ENCODE data around the gene ZNF423. TPM values are rescaled to one million over a fixed set of nuclear protein-coding genes. Genes with fewer than 3 reads are reported as not detected.

The ZNF423 gene
- total RNA-seq, 1 donor from 2014 or later: 10.6 TPM

- DNase-seq (ENCODE audit: low read depth) (no peak), FAIRE-seq (no peak)
- no peak overlapping the region for H3K27ac ChIP-seq (ENCODE audit: low read depth, low read length)
- no peak overlapping the region for H3K27ac Mint-ChIP-seq (ENCODE audit: unreplicated experiment)
- H3K4me1 ChIP-seq (ENCODE audit: insufficient read depth, low read length): no peaks in the 10 kb centered on the region
- no peak overlapping the region for H3K4me3 ChIP-seq (ENCODE audit: insufficient read depth, low read depth, low read length)
- no peak overlapping the region for H3K9ac ChIP-seq (ENCODE audit: low read length)
- no peaks in the 10 kb centered on the region for H3K79me2 ChIP-seq (ENCODE audit: insufficient read depth, low read length)
- H3K36me3 ChIP-seq (ENCODE audit: insufficient read depth, low read length): no peaks in the 10 kb centered on the region
- H3K36me3 Mint-ChIP-seq (ENCODE audit: low read depth, unreplicated experiment): no peaks in the 10 kb centered on the region
- H4K20me1 ChIP-seq (ENCODE audit: insufficient read depth, low read length): no peaks in the 10 kb centered on the region
- no peaks in the 10 kb centered on the region for H3K4me1 Mint-ChIP-seq (ENCODE audit: low read depth, unreplicated experiment)
- H2AFZ ChIP-seq (ENCODE audit: low read depth, low read length): no peak overlapping the region
- H3K9me3 ChIP-seq (ENCODE audit: insufficient read depth, low read depth, low read length): no peaks in the 10 kb centered on the region
- no peak overlapping the region for H3K4me3 Mint-ChIP-seq (ENCODE audit: unreplicated experiment)
- H3K27me3 ChIP-seq (ENCODE audit: insufficient read depth, low read length): peaks cover 27% of the 10 kb centered on the region
- H3K27me3 Mint-ChIP-seq (ENCODE audit: low read depth, unreplicated experiment): peaks cover 64% of the 10 kb centered on the region
- peaks cover 6% of the 10 kb centered on the region for H3K9me3 Mint-ChIP-seq (ENCODE audit: unreplicated experiment)
- H3K4me2 ChIP-seq (ENCODE audit: low read length): no peak overlapping the region
- TF ChIP-seq CTCF (IDR thresholded peaks at IDR 0.05; ENCODE audit: insufficient read depth, low read depth, low read length) (no peak), EZH2 (IDR thresholded peaks at IDR 0.05; ENCODE audit: insufficient read depth, low read length) (no peak)
Observed at GRCh38 chr16:49462362-49462988, 393.4 kb downstream of the ZNF423 start.

- H3K36me3 ChIP-seq (ENCODE audit: insufficient read depth, low read length): no peaks in the 10 kb centered on the region
- H2AFZ ChIP-seq (ENCODE audit: low read depth, low read length): no peak overlapping the region
- Mint-ChIP-seq H3K4me3 (ENCODE audit: unreplicated experiment) (no peak overlapping the region), H3K36me3 (ENCODE audit: low read depth, unreplicated experiment) (no peaks in the 10 kb centered on the region), H3K27me3 (ENCODE audit: low read depth, unreplicated experiment) (peaks cover 61% of the 10 kb centered on the region), H3K9me3 (ENCODE audit: unreplicated experiment) (peaks cover 3% of the 10 kb centered on the region), H3K27ac (ENCODE audit: unreplicated experiment) (no peak overlapping the region), H3K4me1 (ENCODE audit: low read depth, unreplicated experiment) (no peaks in the 10 kb centered on the region)
- H3K9me3 ChIP-seq (ENCODE audit: insufficient read depth, low read depth, low read length): no peaks in the 10 kb centered on the region
- no peaks in the 10 kb centered on the region for H4K20me1 ChIP-seq (ENCODE audit: insufficient read depth, low read length)
- H3K9ac ChIP-seq (ENCODE audit: low read length): no peak overlapping the region
- no peak overlapping the region for H3K4me2 ChIP-seq (ENCODE audit: low read length)
- no peak for DNase-seq (ENCODE audit: low read depth)
- H3K79me2 ChIP-seq (ENCODE audit: insufficient read depth, low read length): no peaks in the 10 kb centered on the region
- TF ChIP-seq EZH2 (IDR thresholded peaks at IDR 0.05; ENCODE audit: insufficient read depth, low read length) (no peak), CTCF (IDR thresholded peaks at IDR 0.05; ENCODE audit: insufficient read depth, low read depth, low read length) (no peak)
- no peaks in the 10 kb centered on the region for H3K4me1 ChIP-seq (ENCODE audit: insufficient read depth, low read length)
- peaks cover 23% of the 10 kb centered on the region for H3K27me3 ChIP-seq (ENCODE audit: insufficient read depth, low read length)
- no peak overlapping the region for H3K27ac ChIP-seq (ENCODE audit: low read depth, low read length)
- FAIRE-seq: no peak
- no peak overlapping the region for H3K4me3 ChIP-seq (ENCODE audit: insufficient read depth, low read depth, low read length)
Observed at GRCh38 chr16:49461517-49461951, 394.4 kb downstream of the ZNF423 start.

- H3K4me1 ChIP-seq (ENCODE audit: insufficient read depth, low read length): no peaks in the 10 kb centered on the region
- no peaks in the 10 kb centered on the region for H3K4me1 Mint-ChIP-seq (ENCODE audit: low read depth, unreplicated experiment)
- no peak overlapping the region for H3K4me3 ChIP-seq (ENCODE audit: insufficient read depth, low read depth, low read length)
- H3K27me3 Mint-ChIP-seq (ENCODE audit: low read depth, unreplicated experiment): peaks cover 56% of the 10 kb centered on the region
- H3K4me2 ChIP-seq (ENCODE audit: low read length): no peak overlapping the region
- H2AFZ ChIP-seq (ENCODE audit: low read depth, low read length): no peak overlapping the region
- no peak overlapping the region for H3K27ac Mint-ChIP-seq (ENCODE audit: unreplicated experiment)
- H3K9ac ChIP-seq (ENCODE audit: low read length): no peak overlapping the region
- no peak overlapping the region for H3K4me3 Mint-ChIP-seq (ENCODE audit: unreplicated experiment)
- H3K36me3 Mint-ChIP-seq (ENCODE audit: low read depth, unreplicated experiment): no peaks in the 10 kb centered on the region
- no peak for FAIRE-seq
- H3K27ac ChIP-seq (ENCODE audit: low read depth, low read length): no peak overlapping the region
- no peaks in the 10 kb centered on the region for H4K20me1 ChIP-seq (ENCODE audit: insufficient read depth, low read length)
- no peaks in the 10 kb centered on the region for H3K79me2 ChIP-seq (ENCODE audit: insufficient read depth, low read length)
- H3K27me3 ChIP-seq (ENCODE audit: insufficient read depth, low read length): peaks cover 17% of the 10 kb centered on the region
- H3K9me3 Mint-ChIP-seq (ENCODE audit: unreplicated experiment): peaks cover 3% of the 10 kb centered on the region
- no peak for TF ChIP-seq EZH2 (IDR thresholded peaks at IDR 0.05; ENCODE audit: insufficient read depth, low read length)
- H3K9me3 ChIP-seq (ENCODE audit: insufficient read depth, low read depth, low read length): no peaks in the 10 kb centered on the region
- no peak for DNase-seq (ENCODE audit: low read depth)
- H3K36me3 ChIP-seq (ENCODE audit: insufficient read depth, low read length): no peaks in the 10 kb centered on the region
Observed at GRCh38 chr16:49460786-49461470, 395.0 kb downstream of the ZNF423 start.

Data from astrocyte (in vitro differentiated cells and primary cell).